Vagina (tissue), 2 donors: Measurements from ENCODE around the gene COPZ1.

Source experiments
- CTCF ChIP-seq, 3 experiments: fragments of 450-650 bp in 2 of 3; fragments of 200-600 bp in 1 of 3; sonication (generic) in 1 of 3; IDR thresholded peaks; one replicate each; pipeline ENCODE4 v1.5.1; 2017 to 2019; ENCODE audit warnings: antibody characterized with exemption in 3 of 3, mild to moderate bottlenecking in 2 of 3, moderate library complexity in 2 of 3
- POLR2A ChIP-seq, 2 donors: fragments of 450-650 bp; IDR thresholded peaks; one replicate each; pipeline ENCODE4 v1.6.1; 2017; ENCODE audit warnings: antibody characterized with exemption in 2 of 2, mild to moderate bottlenecking in 2 of 2, moderate library complexity in 2 of 2
- POLR2AphosphoS5 ChIP-seq, 2 donors: sonication (generic); formaldehyde crosslinking; IDR thresholded peaks; one replicate each; pipeline ENCODE4 v1.9.0; 2017; ENCODE audit warnings: antibody characterized with exemption in 2 of 2, mild to moderate bottlenecking in 2 of 2, low read depth in 1 of 2; ENCODE audit not compliant: insufficient read depth in 1 of 2

GRCh38 chr12:54371328-54372112, 46.6 kb downstream of the COPZ1 start:
- TF ChIP-seq POLR2AphosphoS5 (IDR thresholded peaks at IDR 0.05; ENCODE audit: insufficient read depth in 1 of 2, low read depth in 1 of 2) (peak in 1 of 2 donors; percentile 69), CTCF (IDR thresholded peaks at IDR 0.05) (no peak), POLR2A (IDR thresholded peaks at IDR 0.05) (no peak)
